Measurements from ENCODE around the gene PTPMT1. TPM values are rescaled to one million over a fixed set of nuclear protein-coding genes. Genes with fewer than 3 reads are reported as not detected.
A peak's percentile ranks its signal among the peaks of the same experiment; 100 is the strongest.

Gene PTPMT1
- total RNA-seq, 1 donor from 2014 or later = 27.5 TPM

GRCh38 chr11:47592970-47593369, 27.6 kb downstream of the PTPMT1 start:
- H3K4me3 Mint-ChIP-seq (ENCODE audit: unreplicated experiment) = no peak overlapping the region

GRCh38 chr11:47593492-47593933, 28.1 kb downstream of the PTPMT1 start:
- Mint-ChIP-seq H3K9me3 (ENCODE audit: unreplicated experiment) (no peaks in the 10 kb centered on the region), H3K36me3 (ENCODE audit: unreplicated experiment) (no peaks in the 10 kb centered on the region), H3K27ac (ENCODE audit: unreplicated experiment) (no peak overlapping the region), H3K27me3 (ENCODE audit: unreplicated experiment) (peaks cover 23% of the 10 kb centered on the region), H3K4me3 (ENCODE audit: unreplicated experiment) (peak overlapping the region; percentile 84), H3K4me1 (ENCODE audit: low read depth, unreplicated experiment) (peaks cover 6% of the 10 kb centered on the region)
- no peak for DNase-seq
- no peak for TF ChIP-seq CTCF (IDR thresholded peaks at IDR 0.05; ENCODE audit: partially characterized antibody, unreplicated experiment)

More at GRCh38 chr11:47592970-47593369, 27.6 kb downstream of the PTPMT1 start:
- no peak for DNase-seq
- Mint-ChIP-seq H3K9me3 (ENCODE audit: unreplicated experiment) (no peaks in the 10 kb centered on the region), H3K36me3 (ENCODE audit: unreplicated experiment) (no peaks in the 10 kb centered on the region), H3K27ac (ENCODE audit: unreplicated experiment) (no peak overlapping the region), H3K4me1 (ENCODE audit: low read depth, unreplicated experiment) (peaks cover 7% of the 10 kb centered on the region), H3K27me3 (ENCODE audit: unreplicated experiment) (peaks cover 25% of the 10 kb centered on the region)
- TF ChIP-seq CTCF (IDR thresholded peaks at IDR 0.05; ENCODE audit: partially characterized antibody, unreplicated experiment) = no peak

- TF ChIP-seq CTCF (IDR thresholded peaks at IDR 0.05; ENCODE audit: partially characterized antibody, unreplicated experiment) = no peak
- Mint-ChIP-seq H3K27me3 (ENCODE audit: unreplicated experiment) (peaks cover 23% of the 10 kb centered on the region), H3K9me3 (ENCODE audit: unreplicated experiment) (no peaks in the 10 kb centered on the region), H3K4me3 (ENCODE audit: unreplicated experiment) (peak within 1 kb of the TSS; percentile 84), H3K27ac (ENCODE audit: unreplicated experiment) (no peak within 1 kb of the TSS), H3K36me3 (ENCODE audit: unreplicated experiment) (no peaks in the 10 kb centered on the region), H3K4me1 (ENCODE audit: low read depth, unreplicated experiment) (peaks cover 10% of the 10 kb centered on the region)
- peak; percentile 62 for DNase-seq
Measured at GRCh38 chr11:47593934-47594855, 28.8 kb downstream of the PTPMT1 start, which contains the start of gene C1QTNF4. TSS of gene C1QTNF4 (minus strand) at chr11:47594411. CDS start at chr11:47590810, 3,601 bp downstream.

GRCh38 chr11:47595029-47595428, 29.6 kb downstream of the PTPMT1 start:
- peak overlapping the region; percentile 72 for H3K4me3 Mint-ChIP-seq (ENCODE audit: unreplicated experiment)
- H3K9me3 Mint-ChIP-seq (ENCODE audit: unreplicated experiment) = no peaks in the 10 kb centered on the region
- H3K36me3 Mint-ChIP-seq (ENCODE audit: unreplicated experiment) = no peaks in the 10 kb centered on the region
- TF ChIP-seq CTCF (IDR thresholded peaks at IDR 0.05; ENCODE audit: partially characterized antibody, unreplicated experiment) = no peak
- peaks cover 23% of the 10 kb centered on the region for H3K27me3 Mint-ChIP-seq (ENCODE audit: unreplicated experiment)
- no peak overlapping the region for H3K27ac Mint-ChIP-seq (ENCODE audit: unreplicated experiment)
- peaks cover 15% of the 10 kb centered on the region for H3K4me1 Mint-ChIP-seq (ENCODE audit: low read depth, unreplicated experiment)
- DNase-seq = no peak

GRCh38 chr11:47595967-47596366, 30.6 kb downstream of the PTPMT1 start:
- Mint-ChIP-seq H3K4me3 (ENCODE audit: unreplicated experiment) (peak overlapping the region; percentile 8), H3K27me3 (ENCODE audit: unreplicated experiment) (peaks cover 23% of the 10 kb centered on the region)
- no peak for DNase-seq

More at GRCh38 chr11:47595967-47596366, 30.6 kb downstream of the PTPMT1 start:
- no peak overlapping the region for H3K27ac Mint-ChIP-seq (ENCODE audit: unreplicated experiment)
- H3K9me3 Mint-ChIP-seq (ENCODE audit: unreplicated experiment) = no peaks in the 10 kb centered on the region
- H3K36me3 Mint-ChIP-seq (ENCODE audit: unreplicated experiment) = no peaks in the 10 kb centered on the region
- H3K4me1 Mint-ChIP-seq (ENCODE audit: low read depth, unreplicated experiment) = peaks cover 15% of the 10 kb centered on the region
- TF ChIP-seq CTCF (IDR thresholded peaks at IDR 0.05; ENCODE audit: partially characterized antibody, unreplicated experiment) = no peak

All from glutamatergic neuron (in vitro differentiated cells).